Immature natural killer cell (primary cell): ENCODE data around the gene RBM47. TPM values are rescaled to one million over a fixed set of nuclear protein-coding genes. Genes with fewer than 3 reads are reported as not detected.
"Not testable (repeated sequence)": the region's sequence is repeated elsewhere in the genome, so short reads cannot be mapped to it uniquely, and the experiment has no call there.

Experiments
- DNase-seq, 3 donors: peaks; one replicate each; pipeline ENCODE4 v3.0.0; 2022; ENCODE audit warnings: mixed read lengths in 1 of 3
- H3K27ac Mint-ChIP-seq, 6 donors: one replicate each; pipeline ENCODE4 v1.8.0; 2020; ENCODE audit warnings: mixed read lengths in 6 of 6, mild to moderate bottlenecking in 5 of 6, inconsistent platforms in 4 of 6, moderate library complexity in 3 of 6
- H3K27me3 Mint-ChIP-seq, 3 donors: one replicate each; pipeline ENCODE4 v1.8.0; 2020 to 2021; ENCODE audit warnings: low read depth in 3 of 3, mild to moderate bottlenecking in 3 of 3, mixed read lengths in 3 of 3, moderate library complexity in 3 of 3, inconsistent platforms in 1 of 3
- H3K36me3 Mint-ChIP-seq, 3 donors: one replicate each; pipeline ENCODE4 v1.8.0; 2020; ENCODE audit warnings: mixed read lengths in 3 of 3, inconsistent platforms in 2 of 3, mild to moderate bottlenecking in 2 of 3
- H3K4me1 Mint-ChIP-seq, 2 donors: one replicate each; pipeline ENCODE4 v1.8.0; 2020; ENCODE audit warnings: inconsistent platforms in 2 of 2, mild to moderate bottlenecking in 2 of 2, mixed read lengths in 2 of 2, moderate library complexity in 1 of 2
- H3K4me3 Mint-ChIP-seq, 5 donors: one replicate each; pipeline ENCODE4 v1.8.0; 2020; ENCODE audit warnings: mild to moderate bottlenecking in 5 of 5, mixed read lengths in 5 of 5, inconsistent platforms in 3 of 5, moderate library complexity in 3 of 5
- H3K9me3 Mint-ChIP-seq, 6 donors: one replicate each; pipeline ENCODE4 v1.8.0; 2020; ENCODE audit warnings: mild to moderate bottlenecking in 6 of 6, mixed read lengths in 6 of 6, inconsistent platforms in 4 of 6, moderate library complexity in 3 of 6
- polyA plus RNA-seq, 3 donors: library from polyadenylated mRNA; unstranded; fragments of 300-500 nt; fragmentation: Illumina TruSeq; gene quantifications; one replicate each; pipeline ENCODE4 v1.2.3, GENCODE V29; 2021

RBM47 gene
- polyA plus RNA-seq, 3 donors from 2014 or later, result 0.24 to 1.9 (median 0.49) TPM

- H3K9me3 Mint-ChIP-seq, result no peaks in the 10 kb centered on the region
- no peak overlapping the region for H3K27ac Mint-ChIP-seq
Measured at GRCh38 chr4:40395166-40395900, 234.3 kb downstream of the RBM47 start.

GRCh38 chr4:40394236-40394635 lies 235.4 kb downstream of the RBM47 start:
- Mint-ChIP-seq H3K4me3 (no peak overlapping the region), H3K9me3 (no peaks in the 10 kb centered on the region), H3K27ac (no peak overlapping the region), H3K36me3 (no peaks in the 10 kb centered on the region), H3K27me3 (peaks cover 0 to 3% (median 1%) of the 10 kb centered on the region in 3 donors), H3K4me1 (no peaks in the 10 kb centered on the region)
- DNase-seq, result no peak

More at GRCh38 chr4:40395166-40395900, 234.3 kb downstream of the RBM47 start:
- no peak overlapping the region for H3K4me3 Mint-ChIP-seq
- H3K36me3 Mint-ChIP-seq, result no peaks in the 10 kb centered on the region
- DNase-seq, result no peak
- peaks cover 0 to 3% (median 0%) of the 10 kb centered on the region in 3 donors for H3K27me3 Mint-ChIP-seq
- no peaks in the 10 kb centered on the region for H3K4me1 Mint-ChIP-seq

GRCh38 chr4:40392241-40392640 lies 237.4 kb downstream of the RBM47 start:
- H3K4me1 Mint-ChIP-seq, H3K27ac Mint-ChIP-seq, H3K9me3 Mint-ChIP-seq, H3K4me3 Mint-ChIP-seq, DNase-seq, H3K27me3 Mint-ChIP-seq, H3K36me3 Mint-ChIP-seq: not testable (repeated sequence)

- Mint-ChIP-seq H3K4me1 (no peaks in the 10 kb centered on the region), H3K27ac (no peak overlapping the region), H3K4me3 (no peak overlapping the region), H3K36me3 (no peaks in the 10 kb centered on the region), H3K27me3 (peaks cover 0 to 6% (median 1%) of the 10 kb centered on the region in 3 donors), H3K9me3 (no peaks in the 10 kb centered on the region)
- DNase-seq, result no peak
Measured at GRCh38 chr4:40389986-40390385, 239.7 kb downstream of the RBM47 start.

- no peak overlapping the region for H3K27ac Mint-ChIP-seq
- no peaks in the 10 kb centered on the region for H3K36me3 Mint-ChIP-seq
- H3K4me1 Mint-ChIP-seq, result no peaks in the 10 kb centered on the region
- peaks cover under 1 to 7% (median 3%) of the 10 kb centered on the region in 3 donors for H3K27me3 Mint-ChIP-seq
- no peaks in the 10 kb centered on the region for H3K9me3 Mint-ChIP-seq
- H3K4me3 Mint-ChIP-seq, result no peak overlapping the region
- no peak for DNase-seq
Measured at GRCh38 chr4:40388239-40388638, 241.4 kb downstream of the RBM47 start.

- no peaks in the 10 kb centered on the region for H3K36me3 Mint-ChIP-seq
- no peaks in the 10 kb centered on the region for H3K4me1 Mint-ChIP-seq
- no peak overlapping the region for H3K4me3 Mint-ChIP-seq
- no peak overlapping the region for H3K27ac Mint-ChIP-seq
- no peaks in the 10 kb centered on the region for H3K9me3 Mint-ChIP-seq
- H3K27me3 Mint-ChIP-seq, result peaks cover 3 to 12% (median 5%) of the 10 kb centered on the region in 3 donors
- DNase-seq, result no peak
Measured at GRCh38 chr4:40380647-40381046, 249.0 kb downstream of the RBM47 start.

GRCh38 chr4:40379248-40379647 lies 250.4 kb downstream of the RBM47 start:
- H3K9me3 Mint-ChIP-seq, result no peaks in the 10 kb centered on the region
- H3K4me3 Mint-ChIP-seq, result no peak overlapping the region
- H3K27ac Mint-ChIP-seq, result no peak overlapping the region
- H3K27me3 Mint-ChIP-seq, result peaks cover 0 to 12% (median 6%) of the 10 kb centered on the region in 3 donors
- no peaks in the 10 kb centered on the region for H3K36me3 Mint-ChIP-seq
- DNase-seq, result no peak
- no peaks in the 10 kb centered on the region for H3K4me1 Mint-ChIP-seq

- no peak for DNase-seq
- Mint-ChIP-seq H3K4me3 (no peak overlapping the region), H3K9me3 (no peaks in the 10 kb centered on the region), H3K27ac (no peak overlapping the region), H3K36me3 (no peaks in the 10 kb centered on the region), H3K27me3 (peaks cover 0 to 12% (median 6%) of the 10 kb centered on the region in 3 donors), H3K4me1 (no peaks in the 10 kb centered on the region)
Measured at GRCh38 chr4:40378619-40379018, 251.0 kb downstream of the RBM47 start.

- DNase-seq, result no peak
- H3K4me1 Mint-ChIP-seq, result no peaks in the 10 kb centered on the region
- H3K36me3 Mint-ChIP-seq, result no peaks in the 10 kb centered on the region
- H3K9me3 Mint-ChIP-seq, result no peaks in the 10 kb centered on the region
- peaks cover 0 to 9% (median 4%) of the 10 kb centered on the region in 3 donors for H3K27me3 Mint-ChIP-seq
- no peak overlapping the region for H3K4me3 Mint-ChIP-seq
- no peak overlapping the region for H3K27ac Mint-ChIP-seq
Measured at GRCh38 chr4:40377512-40378365, 251.9 kb downstream of the RBM47 start.

- Mint-ChIP-seq H3K27me3 (peaks cover 0 to 3% (median 2%) of the 10 kb centered on the region in 3 donors), H3K36me3 (no peaks in the 10 kb centered on the region), H3K4me1 (no peaks in the 10 kb centered on the region), H3K27ac (no peak overlapping the region), H3K4me3 (no peak overlapping the region), H3K9me3 (no peaks in the 10 kb centered on the region)
- no peak for DNase-seq
Measured at GRCh38 chr4:40375620-40376019, 254.0 kb downstream of the RBM47 start.

GRCh38 chr4:40375095-40375494 lies 254.6 kb downstream of the RBM47 start:
- no peak overlapping the region for H3K27ac Mint-ChIP-seq
- no peak overlapping the region for H3K4me3 Mint-ChIP-seq
- no peak for DNase-seq
- H3K36me3 Mint-ChIP-seq, result no peaks in the 10 kb centered on the region
- H3K27me3 Mint-ChIP-seq, result peaks cover 0 to 3% (median 2%) of the 10 kb centered on the region in 3 donors
- H3K4me1 Mint-ChIP-seq, result no peaks in the 10 kb centered on the region
- no peaks in the 10 kb centered on the region for H3K9me3 Mint-ChIP-seq

- no peaks in the 10 kb centered on the region for H3K36me3 Mint-ChIP-seq
- H3K27ac Mint-ChIP-seq, result no peak overlapping the region
- H3K4me1 Mint-ChIP-seq, result no peaks in the 10 kb centered on the region
- no peak for DNase-seq
- no peak overlapping the region for H3K4me3 Mint-ChIP-seq
- H3K9me3 Mint-ChIP-seq, result no peaks in the 10 kb centered on the region
- H3K27me3 Mint-ChIP-seq, result peaks cover 0 to 2% (median 0%) of the 10 kb centered on the region in 3 donors
Measured at GRCh38 chr4:40373636-40374035, 256.0 kb downstream of the RBM47 start.
